Stimulated activated CD4-positive, alpha-beta T cell treated with anti-CD3 and anti-CD28 coated beads, Interleukin-12 subunit alpha, Interleukin-12 subunit beta, amount 100 ng/mL, for 24 hours (primary cell): ENCODE results near the gene TMEM134.

Experiments
- DNase-seq, 2 experiments: peaks; one replicate each; pipeline ENCODE4 v3.0.0-alpha.2; 2020; ENCODE audit warnings: low read depth in 2 of 2

Gene TMEM134

GRCh38 chr11:67500831-67501715 is 32.0 kb upstream of the TMEM134 start:
- no peak for DNase-seq

GRCh38 chr11:67500484-67500821 is 31.4 kb upstream of the TMEM134 start:
- DNase-seq: no peak

- no peak for DNase-seq
Measured at GRCh38 chr11:67499808-67500483, 30.9 kb upstream of the TMEM134 start.

- DNase-seq: no peak
Measured at GRCh38 chr11:67498544-67498972, 29.5 kb upstream of the TMEM134 start.

GRCh38 chr11:67497656-67498291 is 28.7 kb upstream of the TMEM134 start:
- DNase-seq: no peak

GRCh38 chr11:67496113-67496512 is 27.1 kb upstream of the TMEM134 start:
- DNase-seq: no peak

GRCh38 chr11:67495234-67496005 is 26.4 kb upstream of the TMEM134 start:
- no peak for DNase-seq

GRCh38 chr11:67494371-67495233 is 25.6 kb upstream of the TMEM134 start:
- DNase-seq: no peak

- no peak for DNase-seq
Measured at GRCh38 chr11:67493548-67494370, 24.7 kb upstream of the TMEM134 start.

- no peak for DNase-seq
Measured at GRCh38 chr11:67492801-67493547, 23.9 kb upstream of the TMEM134 start.

GRCh38 chr11:67492069-67492727 is 23.1 kb upstream of the TMEM134 start:
- no peak for DNase-seq

- no peak for DNase-seq
Measured at GRCh38 chr11:67491276-67492068, 22.4 kb upstream of the TMEM134 start.

- DNase-seq: no peak
Measured at GRCh38 chr11:67490727-67491065, 21.6 kb upstream of the TMEM134 start.

- no peak for DNase-seq
Measured at GRCh38 chr11:67489885-67490726, 21.1 kb upstream of the TMEM134 start.

- DNase-seq: no peak
Measured at GRCh38 chr11:67489203-67489884, 20.3 kb upstream of the TMEM134 start.

GRCh38 chr11:67486481-67487195 is 17.6 kb upstream of the TMEM134 start:
- no peak for DNase-seq
